H9 (cell line): ENCODE measurements around the gene OPRL1. TPM values are rescaled to one million over a fixed set of nuclear protein-coding genes. Genes with fewer than 3 reads are reported as not detected.

Experiments used
- DNase-seq: peaks from one replicate; pipeline ENCODE4 v3.0.0-alpha.2; 2017
- H2AFZ ChIP-seq: one replicate; pipeline ENCODE4 v1.6.1; 2013; ENCODE audit warnings: mild to moderate bottlenecking, low read length, control low read depth, moderate library complexity
- H2AK5ac ChIP-seq: 2 replicates; pipeline ENCODE4 v1.6.1; 2013; ENCODE audit warnings: low read length, control low read depth, mixed read lengths; ENCODE audit not compliant: insufficient read length
- H2BK120ac ChIP-seq: one replicate; pipeline ENCODE4 v1.6.1; 2013; ENCODE audit warnings: low read depth, mild to moderate bottlenecking, low read length, control low read depth, inconsistent platforms; ENCODE audit not compliant: poor library complexity, severe bottlenecking
- H2BK12ac ChIP-seq: 2 replicates; pipeline ENCODE4 v1.6.1; 2013; ENCODE audit warnings: low read length, control low read depth, mixed read lengths, low read depth; ENCODE audit not compliant: insufficient read length
- H2BK15ac ChIP-seq: 2 replicates; pipeline ENCODE4 v1.6.1; 2013; ENCODE audit warnings: low read depth, low read length, control low read depth
- H2BK20ac ChIP-seq: one replicate; pipeline ENCODE4 v1.6.1; 2013; ENCODE audit warnings: low read depth, mild to moderate bottlenecking, low read length, control low read depth, inconsistent platforms; ENCODE audit not compliant: poor library complexity, severe bottlenecking
- H2BK5ac ChIP-seq: 2 replicates; pipeline ENCODE4 v1.6.1; 2013; ENCODE audit warnings: low read length, control low read depth, mixed read lengths; ENCODE audit not compliant: insufficient read length
- H3K14ac ChIP-seq: 2 replicates; pipeline ENCODE4 v1.6.1; 2013; ENCODE audit warnings: low read length, control low read depth; ENCODE audit not compliant: insufficient read depth
- H3K18ac ChIP-seq: 2 replicates; pipeline ENCODE4 v1.6.1; 2013; ENCODE audit warnings: low read depth, mild to moderate bottlenecking, mixed read lengths, low read length, control low read depth; ENCODE audit not compliant: insufficient read length
- H3K23ac ChIP-seq: 2 replicates; pipeline ENCODE4 v1.6.1; 2013; ENCODE audit warnings: low read length, control low read depth, mixed read lengths, low read depth; ENCODE audit not compliant: insufficient read length
- H3K23me2 ChIP-seq: 2 replicates; pipeline ENCODE4 v1.6.1; 2013; ENCODE audit warnings: low read depth, mild to moderate bottlenecking, mixed read lengths, low read length, control low read depth; ENCODE audit not compliant: insufficient read length, poor library complexity, severe bottlenecking
- H3K27ac ChIP-seq: 2 replicates; pipeline ENCODE4 v1.5.1; 2013; ENCODE audit warnings: low read length, control low read depth, mixed read lengths, low read depth; ENCODE audit not compliant: insufficient read length
- H3K27me3 ChIP-seq: 2 replicates; pipeline ENCODE4 v1.6.1; 2013; ENCODE audit warnings: low read length, control low read depth, inconsistent platforms; ENCODE audit not compliant: insufficient read depth
- H3K4ac ChIP-seq: 2 replicates; pipeline ENCODE4 v1.6.1; 2013; ENCODE audit warnings: low read depth, mild to moderate bottlenecking, control low read depth, inconsistent platforms, low read length, moderate library complexity
- H3K4me1 ChIP-seq: 2 replicates; pipeline ENCODE4 v1.6.1; 2013; ENCODE audit warnings: low read length, control low read depth, inconsistent platforms; ENCODE audit not compliant: insufficient read depth
- H3K4me2 ChIP-seq: 2 replicates; pipeline ENCODE4 v1.6.1; 2013; ENCODE audit warnings: low read length, control low read depth, mixed read lengths; ENCODE audit not compliant: insufficient read length, insufficient read depth
- H3K56ac ChIP-seq: 2 replicates; pipeline ENCODE4 v1.6.1; 2013; ENCODE audit warnings: low read depth, mild to moderate bottlenecking, mixed read lengths, low read length, control low read depth; ENCODE audit not compliant: insufficient read length
- H3K79me1 ChIP-seq: 2 replicates; pipeline ENCODE4 v1.6.1; 2013; ENCODE audit warnings: low read depth, mild to moderate bottlenecking, moderate library complexity, low read length, control low read depth, inconsistent platforms; ENCODE audit not compliant: insufficient read depth, poor library complexity, severe bottlenecking
- H3K79me2 ChIP-seq: 2 replicates; pipeline ENCODE4 v1.6.1; 2013; ENCODE audit warnings: low read length, control low read depth, inconsistent platforms; ENCODE audit not compliant: insufficient read depth
- H3K9ac ChIP-seq: 2 replicates; pipeline ENCODE4 v1.6.1; 2013; ENCODE audit warnings: low read length, control low read depth, mixed read lengths; ENCODE audit not compliant: insufficient read length; ENCODE audit errors: extremely low read depth
- H3K9me3 ChIP-seq: one replicate; pipeline ENCODE4 v1.6.1; 2013; ENCODE audit warnings: low read depth, low read length, inconsistent platforms; ENCODE audit not compliant: control insufficient read depth
- H3T11ph ChIP-seq: one replicate; pipeline ENCODE4 v1.6.1; 2013; ENCODE audit warnings: mild to moderate bottlenecking, low read length, control low read depth, inconsistent platforms
- H4K20me1 ChIP-seq: one replicate; pipeline ENCODE4 v1.6.1; 2013; ENCODE audit not compliant: control insufficient read depth, insufficient read length, insufficient read depth
- H4K5ac ChIP-seq: 2 replicates; pipeline ENCODE4 v1.6.1; 2013; ENCODE audit warnings: low read depth, mild to moderate bottlenecking, mixed read lengths, low read length, control low read depth; ENCODE audit not compliant: insufficient read length
- H4K8ac ChIP-seq: replicated peaks from 2 replicates; pipeline ENCODE4 v1.6.1; 2013; ENCODE audit warnings: low read length, control low read depth, mixed read lengths, low read depth; ENCODE audit not compliant: insufficient read length
- H4K91ac ChIP-seq: 2 replicates; pipeline ENCODE4 v1.6.1; 2013; ENCODE audit warnings: low read depth, mild to moderate bottlenecking, moderate library complexity, mixed read lengths, low read length, control low read depth; ENCODE audit not compliant: insufficient read length
- H3K27ac Mint-ChIP-seq, 3 experiments: 2 replicates in 2 of 3; 3 replicates in 1 of 3; pipeline ENCODE4 v1.8.0; 2020 to 2021; ENCODE audit warnings: mixed read lengths in 3 of 3, mild to moderate bottlenecking in 1 of 3, moderate library complexity in 1 of 3
- H3K27me3 Mint-ChIP-seq: 2 replicates; pipeline ENCODE4 v1.8.0; 2021; ENCODE audit warnings: low read depth, mild to moderate bottlenecking, moderate library complexity, mixed read lengths
- H3K36me3 Mint-ChIP-seq, 3 experiments: 2 replicates in 2 of 3; 3 replicates in 1 of 3; pipeline ENCODE4 v1.8.0; 2020 to 2021; ENCODE audit warnings: low read depth in 3 of 3, mixed read lengths in 3 of 3; ENCODE audit not compliant: insufficient read depth in 1 of 3
- H3K4me1 Mint-ChIP-seq, 2 experiments: 2 replicates each; pipeline ENCODE4 v1.8.0; 2020; ENCODE audit warnings: mixed read lengths in 2 of 2
- H3K4me3 Mint-ChIP-seq, 2 experiments: 2 replicates in 1 of 2; 3 replicates in 1 of 2; pipeline ENCODE4 v1.8.0; 2020 to 2021; ENCODE audit warnings: mild to moderate bottlenecking in 2 of 2, mixed read lengths in 2 of 2, moderate library complexity in 1 of 2
- H3K9me3 Mint-ChIP-seq, 2 experiments: 2 replicates in 1 of 2; 3 replicates in 1 of 2; pipeline ENCODE4 v1.8.0; 2020; ENCODE audit warnings: mild to moderate bottlenecking in 2 of 2, mixed read lengths in 2 of 2, moderate library complexity in 1 of 2
- CTCF ChIP-seq: fragments of 200-600 bp; sonication (generic); conservative IDR thresholded peaks from 3 replicates; pipeline ENCODE4 v1.8.0; 2021; ENCODE audit warnings: antibody characterized with exemption, mild to moderate bottlenecking
- WGBS: extraction: QIAGEN DNeasy Blood & Tissue Kit; methylation state at CpG from one replicate; pipeline ENCODE4 v1.1.7; 2013; ENCODE audit warnings: missing lambda C conversion rate, low lambda C conversion rate, mixed read lengths; ENCODE audit not compliant: insufficient read length; ENCODE audit errors: extremely low coverage; 5-methylcytosine and 5-hydroxymethylcytosine counted together
- total RNA-seq: library from RNA; stranded (reverse); gene quantifications from 2 replicates; pipeline ENCODE4 v1.2.1, GENCODE V29; 2021

The OPRL1 gene
- total RNA-seq, 1 experiment from 2014 or later = 0.90 TPM

- no peak overlapping the region for H2BK20ac ChIP-seq
- H3K79me2 ChIP-seq = no peaks in the 10 kb centered on the region
- no peak overlapping the region for H2BK15ac ChIP-seq
- peaks cover 25% of the 10 kb centered on the region in 2 experiments for H3K4me1 Mint-ChIP-seq
- no peak for TF ChIP-seq CTCF
- H2BK5ac ChIP-seq = no peak overlapping the region
- no peaks in the 10 kb centered on the region for H4K20me1 ChIP-seq
- H4K8ac ChIP-seq = no peak overlapping the region
- H3K4me3 Mint-ChIP-seq = peak overlapping the region; percentile 57 to 77
- no peak overlapping the region for H3K27ac Mint-ChIP-seq
- H3K56ac ChIP-seq = no peak overlapping the region
- peak; percentile 51 for DNase-seq
- H3T11ph ChIP-seq = no peak overlapping the region
- H3K23ac ChIP-seq = no peak overlapping the region
- H3K27ac ChIP-seq = no peak overlapping the region
- peaks cover 0 to 2% of the 10 kb centered on the region in 2 experiments; a peak in 1 of 5 replicates for H3K9me3 Mint-ChIP-seq
- no peak overlapping the region for H3K14ac ChIP-seq
- no peak overlapping the region for H2AK5ac ChIP-seq
- H3K4ac ChIP-seq = no peak overlapping the region
- WGBS = no CpG with 5 or more reads among the region's 30 CpGs
- H3K9ac ChIP-seq = no peak overlapping the region
- peaks cover 5% of the 10 kb centered on the region for H3K4me1 ChIP-seq
- no peaks in the 10 kb centered on the region for H3K9me3 ChIP-seq
- H2BK12ac ChIP-seq = no peak overlapping the region
- no peak overlapping the region for H3K18ac ChIP-seq
- H3K79me1 ChIP-seq = no peaks in the 10 kb centered on the region
- H3K27me3 Mint-ChIP-seq = peaks cover 43% of the 10 kb centered on the region
- H4K91ac ChIP-seq = no peak overlapping the region
- H3K36me3 Mint-ChIP-seq = peaks cover 0 to 16% (median 13%) of the 10 kb centered on the region in 3 experiments; a peak in 5 of 7 replicates
- no peak overlapping the region for H2BK120ac ChIP-seq
- no peak overlapping the region for H4K5ac ChIP-seq
- H3K4me2 ChIP-seq = peak overlapping the region; percentile 32
- no peak overlapping the region for H2AFZ ChIP-seq
- H3K23me2 ChIP-seq = peaks cover 14% of the 10 kb centered on the region
- peaks cover 13% of the 10 kb centered on the region; the same call in 1 of the 2 replicates for H3K27me3 ChIP-seq
Measured at GRCh38 chr20:64038224-64038564, 41.7 kb upstream of the OPRL1 start.
